DMS53 (cell line): ENCODE data around the gene NDFIP1.

Experiments
- DNase-seq: peaks from one replicate; lab custom pipeline; 2025; lab: John Stamatoyannopoulos, UW

NDFIP1 gene

DNA sequence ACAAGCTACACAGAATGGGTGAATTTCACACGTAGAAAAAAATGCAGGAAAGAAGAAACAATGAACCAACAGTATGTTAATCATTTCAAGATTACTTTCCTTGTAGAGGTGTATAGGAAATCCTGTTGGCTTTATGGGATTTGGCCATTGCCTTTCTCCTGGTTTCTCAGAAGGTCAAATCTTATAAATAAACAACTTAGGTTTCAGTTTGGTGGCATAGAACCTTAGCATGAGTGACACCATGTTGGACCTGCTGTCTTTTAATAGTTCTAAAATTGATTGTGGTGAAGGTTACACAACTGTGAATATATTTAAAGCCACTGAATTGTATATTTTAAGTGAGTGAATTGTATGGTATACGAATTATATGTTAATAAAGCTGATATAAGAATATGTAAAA is 16.7 kb upstream of the NDFIP1 start:
- DNase-seq: no peak

DNA sequence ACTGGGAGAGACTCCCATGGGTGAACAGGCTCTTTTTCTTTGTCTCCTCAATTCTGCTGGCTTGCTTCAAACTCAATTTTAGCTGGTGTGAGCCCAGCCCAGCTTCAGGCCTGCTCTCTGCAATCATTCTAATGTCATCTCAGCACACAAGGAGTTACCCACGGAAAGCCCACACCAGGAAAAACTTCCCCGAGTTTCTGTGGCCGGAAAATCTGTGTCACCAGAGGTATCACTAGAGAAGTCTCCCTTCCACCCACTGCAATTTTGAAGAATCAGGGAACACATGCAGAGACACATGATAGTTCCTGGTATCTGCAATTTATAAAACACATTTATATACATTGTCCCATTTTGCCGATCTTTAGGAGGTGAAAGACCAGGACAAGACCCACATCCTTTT is 13.5 kb upstream of the NDFIP1 start:
- no peak for DNase-seq

DNA sequence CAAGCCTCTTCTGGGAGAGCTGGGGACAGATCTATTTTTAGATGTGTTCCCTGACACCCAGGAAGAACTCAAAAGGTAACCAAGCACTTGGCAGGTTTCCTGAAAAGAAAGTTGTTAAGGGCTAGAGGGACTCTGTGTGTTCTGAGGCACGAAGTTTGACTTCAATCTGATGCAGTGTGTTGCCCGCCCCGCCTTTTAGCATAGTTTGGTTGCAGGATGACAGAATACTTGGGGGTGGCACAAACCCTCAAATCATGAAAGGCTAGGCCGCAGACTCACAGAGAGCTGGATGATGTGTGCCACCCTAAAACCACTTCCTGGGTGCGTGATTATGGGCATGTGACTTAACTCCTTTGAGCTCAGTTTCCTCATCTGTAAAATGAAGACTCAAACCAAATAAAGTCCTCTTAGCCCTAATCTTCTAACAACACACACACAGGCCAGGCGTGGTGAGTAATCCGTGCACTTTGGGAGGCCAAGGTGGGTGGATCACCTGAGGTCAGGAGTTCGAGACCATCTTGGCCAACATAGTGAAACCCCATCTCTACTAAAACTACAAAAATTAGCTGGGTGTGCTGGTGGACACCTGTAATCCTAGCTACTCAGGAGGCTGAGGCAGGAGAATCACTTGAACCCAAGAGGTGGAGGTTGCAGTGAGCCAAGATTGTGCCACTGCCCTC is 12.8 kb upstream of the NDFIP1 start:
- no peak for DNase-seq

DNA sequence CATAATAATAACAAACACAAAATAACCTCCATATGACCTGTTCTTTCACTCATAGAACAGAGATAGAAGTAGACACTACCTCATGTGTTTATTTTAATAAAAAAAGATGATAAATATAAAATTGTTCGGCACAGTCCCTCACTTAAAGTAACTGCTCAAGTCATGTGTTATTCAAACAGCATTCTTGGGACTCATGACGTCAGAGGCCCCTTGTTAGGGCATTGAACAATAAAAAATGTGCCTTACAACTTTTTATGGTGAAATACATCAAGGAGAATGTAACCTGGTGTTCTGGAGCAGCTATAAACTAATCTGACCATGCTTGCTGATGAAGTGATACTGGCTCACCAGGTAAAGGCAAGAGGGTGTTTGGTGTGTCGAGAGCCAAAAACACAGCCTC is 12.2 kb upstream of the NDFIP1 start:
- no peak for DNase-seq

DNA sequence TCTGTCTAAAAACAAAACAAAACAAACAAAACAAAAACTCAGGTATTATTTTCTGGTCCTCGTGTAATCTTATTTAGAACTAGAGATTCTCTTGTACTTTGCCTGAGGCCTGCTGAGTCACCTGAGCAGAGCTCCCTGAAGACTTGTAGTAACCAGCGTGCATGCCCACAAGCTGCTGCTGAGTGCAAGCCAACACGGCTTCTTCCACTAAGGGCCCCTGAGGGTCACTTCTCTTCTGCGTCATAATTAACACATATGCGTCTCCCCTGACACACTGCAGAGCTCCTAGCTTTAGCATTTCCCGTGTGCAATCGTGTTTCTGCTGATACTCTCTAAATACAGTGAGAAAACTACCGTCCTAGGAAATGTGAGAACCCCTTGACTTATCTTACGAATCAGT is 10.9 kb upstream of the NDFIP1 start:
- no peak for DNase-seq

DNA sequence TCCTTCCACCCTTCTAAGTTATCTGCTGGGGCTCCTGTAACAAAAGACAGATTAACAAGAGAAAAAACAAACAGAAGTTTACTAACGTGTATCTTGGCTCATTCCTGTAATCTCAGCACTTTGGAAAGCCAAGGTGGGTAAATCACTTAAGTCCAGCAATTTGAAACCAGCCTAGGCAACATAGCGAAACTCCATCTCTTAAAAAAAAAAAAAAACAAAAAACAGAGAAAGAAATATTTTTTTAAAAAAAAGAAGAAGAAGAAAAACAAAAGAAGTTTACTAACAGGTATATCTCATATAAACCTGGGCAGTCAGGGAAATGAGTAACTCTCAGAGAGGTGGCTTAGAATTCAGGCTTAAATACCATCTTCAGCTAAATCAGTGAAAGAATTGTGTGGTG is 10.3 kb upstream of the NDFIP1 start:
- no peak for DNase-seq

DNA sequence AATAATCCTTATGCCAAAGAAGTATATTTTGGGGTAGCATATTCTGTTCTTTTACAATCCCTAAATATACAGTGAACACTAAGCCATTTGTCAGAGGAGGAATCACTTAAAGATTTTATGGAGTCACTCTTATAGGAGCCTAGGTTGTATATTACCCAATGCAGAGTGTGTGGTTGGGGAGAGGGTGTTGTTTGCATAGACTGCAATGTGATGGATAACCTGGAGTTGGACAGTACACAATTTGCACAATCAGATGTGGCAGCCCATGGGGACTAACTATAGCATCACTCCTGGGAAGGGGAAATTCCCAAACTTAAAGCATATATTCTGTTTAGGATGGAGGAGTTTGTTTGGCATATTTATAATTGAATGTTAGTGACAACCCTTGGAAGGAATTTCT is 9.6 kb upstream of the NDFIP1 start:
- no peak for DNase-seq

DNA sequence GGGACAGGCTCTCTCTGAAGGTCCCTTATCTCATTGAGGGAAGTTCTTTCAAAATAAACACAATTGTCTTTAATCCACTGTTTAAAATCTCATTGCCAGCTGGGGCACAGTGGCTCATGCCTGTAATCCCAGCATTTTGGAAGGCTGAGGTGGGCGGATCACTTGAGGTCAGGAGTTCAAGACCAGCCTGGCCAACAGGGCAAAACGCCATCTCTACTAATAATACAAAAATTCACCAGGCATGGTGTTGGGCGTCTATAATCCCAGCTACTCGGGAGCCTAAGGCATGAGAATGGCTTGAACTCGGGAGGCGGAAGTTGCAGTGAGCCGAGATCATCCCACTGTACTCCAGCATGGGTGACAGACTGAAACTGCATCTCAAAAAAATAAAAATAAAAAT is 8.3 kb upstream of the NDFIP1 start:
- DNase-seq: no peak

DNA sequence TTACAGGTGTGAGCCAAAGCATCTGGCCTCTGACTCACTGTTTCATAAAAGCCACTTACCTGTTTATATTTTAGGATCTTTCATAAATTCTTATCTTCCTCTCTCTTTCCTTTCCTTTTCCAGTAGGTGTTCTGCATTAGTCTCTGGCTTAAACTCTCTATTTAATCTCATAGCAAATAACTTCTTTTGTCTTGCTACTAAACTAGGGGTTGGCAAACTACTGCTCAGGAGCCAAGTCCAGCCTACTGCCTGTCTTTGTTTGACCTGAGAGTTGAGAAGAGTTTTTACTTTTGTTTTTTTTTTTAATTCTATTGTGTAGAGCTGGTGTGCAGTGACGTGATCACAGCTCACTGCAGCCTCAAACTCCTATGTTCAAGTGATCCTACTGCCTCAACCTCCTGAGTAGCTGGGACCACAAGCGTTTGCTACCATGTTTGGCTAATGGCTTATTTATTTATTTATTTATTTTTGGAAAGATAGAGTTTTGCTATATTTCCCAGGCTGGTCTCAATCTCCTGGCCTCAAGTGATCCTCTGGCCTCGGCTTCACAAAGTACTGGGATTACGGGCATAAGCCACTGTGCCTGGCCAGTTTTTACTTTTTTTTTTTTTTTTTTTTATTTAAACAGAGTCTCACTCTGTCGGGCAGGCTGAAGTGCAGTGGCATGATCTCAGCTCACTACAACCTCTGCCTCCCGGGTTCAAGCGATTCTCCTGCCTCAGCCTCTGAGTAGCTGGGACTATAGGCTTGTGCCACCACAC is 5.4 kb upstream of the NDFIP1 start:
- DNase-seq: no peak

DNA sequence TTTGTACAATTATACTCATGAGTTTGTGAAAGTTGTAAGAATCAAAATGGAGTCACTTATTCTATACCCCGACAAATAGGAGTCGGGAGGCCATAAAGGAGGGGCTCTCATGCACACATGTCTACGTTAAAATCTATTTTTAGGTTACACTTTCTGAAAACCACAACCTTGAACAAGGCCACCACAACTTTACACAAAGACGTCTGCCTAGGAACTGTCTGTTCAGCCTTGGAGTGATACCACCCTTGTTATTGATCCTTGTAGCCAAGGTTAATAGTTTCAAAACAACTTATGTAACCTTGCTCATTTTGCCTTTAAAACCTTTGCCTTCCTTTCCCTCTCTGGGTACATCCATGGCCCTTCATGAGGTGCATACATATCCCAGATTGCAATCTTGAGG is 4.1 kb upstream of the NDFIP1 start:
- DNase-seq: no peak

DNA sequence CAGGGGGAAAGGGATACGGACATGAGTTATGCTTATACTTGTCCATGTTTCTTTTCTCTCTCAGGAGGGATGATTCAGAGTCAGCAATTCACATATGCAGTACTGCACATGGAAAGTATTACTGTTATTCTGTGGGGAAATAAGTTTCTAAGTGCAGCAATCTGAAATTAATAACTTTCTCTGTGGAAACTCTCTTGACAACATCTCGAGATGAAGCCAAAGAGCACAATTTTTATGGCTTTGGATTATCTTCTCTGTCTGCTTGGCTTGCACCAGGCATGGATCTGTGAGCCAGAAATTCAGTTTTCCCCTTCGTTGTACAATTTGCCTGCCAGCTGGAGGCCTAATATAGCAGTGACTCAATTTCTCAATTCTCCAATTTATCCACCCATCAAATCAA is 2.5 kb upstream of the NDFIP1 start:
- DNase-seq: no peak

DNA sequence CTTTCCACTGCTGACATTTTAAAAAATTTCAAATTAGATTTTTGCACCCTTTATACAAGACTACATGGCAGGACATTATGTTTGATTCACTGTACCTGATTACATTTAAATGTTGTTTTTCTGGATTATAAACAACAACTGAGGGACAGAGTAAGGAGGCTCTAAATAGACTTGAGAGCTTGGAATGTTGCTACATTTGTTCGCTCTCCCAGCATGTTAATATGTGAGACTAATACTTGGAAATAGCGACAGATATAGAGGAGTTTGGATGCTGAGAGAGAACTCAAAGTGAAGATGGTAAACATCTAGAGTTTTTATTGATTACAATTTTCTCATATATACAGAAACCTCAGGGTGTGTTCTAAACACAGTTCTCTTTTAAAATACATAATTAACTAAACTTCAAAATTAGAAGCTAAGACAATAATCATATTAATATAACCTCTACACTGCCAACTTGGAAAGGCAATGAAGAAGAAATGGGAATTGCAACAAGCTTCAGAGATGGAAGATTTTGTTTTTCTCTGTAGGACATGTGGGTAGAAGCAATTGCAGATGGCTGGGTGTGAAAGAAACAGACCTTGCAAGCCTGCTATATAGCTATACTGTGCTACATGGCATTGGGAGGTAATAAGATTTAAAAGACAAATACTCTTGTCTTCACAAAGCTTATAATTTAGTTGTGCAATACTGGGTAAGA is 1.4 kb upstream of the NDFIP1 start:
- DNase-seq: no peak

DNA sequence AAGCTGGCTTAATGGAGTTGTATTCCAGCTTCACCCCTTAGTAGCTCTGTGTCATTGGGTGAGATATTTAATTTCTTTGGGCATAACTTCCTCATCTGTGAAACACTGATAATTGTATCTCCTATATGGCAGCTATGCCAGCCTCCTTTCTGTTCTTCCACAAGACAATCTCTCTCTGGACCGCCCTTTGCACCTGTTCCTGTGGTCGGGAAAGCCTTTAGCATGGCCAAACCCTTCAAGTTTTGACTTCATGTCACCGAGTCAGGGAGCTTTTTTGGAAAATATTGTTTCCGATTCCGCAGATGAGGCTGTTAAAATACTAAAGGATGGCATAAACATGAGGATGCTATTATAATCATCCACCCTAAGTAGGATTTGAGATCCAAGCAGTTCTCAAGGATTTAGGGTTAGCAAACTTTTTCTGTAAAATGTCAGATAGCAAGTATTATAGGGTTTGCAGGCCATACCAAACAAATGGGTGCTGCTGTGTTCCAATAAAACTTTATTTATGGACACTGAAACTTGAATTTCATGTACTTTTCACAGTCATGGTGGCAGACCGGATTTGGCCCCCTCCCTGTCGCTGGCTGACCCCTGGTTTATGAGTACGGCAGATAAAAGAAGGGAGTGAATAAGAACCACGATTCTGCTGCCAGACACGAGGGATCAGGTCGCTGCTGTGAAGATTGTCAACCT is 695 bp upstream of the NDFIP1 start:
- no peak for DNase-seq

DNA sequence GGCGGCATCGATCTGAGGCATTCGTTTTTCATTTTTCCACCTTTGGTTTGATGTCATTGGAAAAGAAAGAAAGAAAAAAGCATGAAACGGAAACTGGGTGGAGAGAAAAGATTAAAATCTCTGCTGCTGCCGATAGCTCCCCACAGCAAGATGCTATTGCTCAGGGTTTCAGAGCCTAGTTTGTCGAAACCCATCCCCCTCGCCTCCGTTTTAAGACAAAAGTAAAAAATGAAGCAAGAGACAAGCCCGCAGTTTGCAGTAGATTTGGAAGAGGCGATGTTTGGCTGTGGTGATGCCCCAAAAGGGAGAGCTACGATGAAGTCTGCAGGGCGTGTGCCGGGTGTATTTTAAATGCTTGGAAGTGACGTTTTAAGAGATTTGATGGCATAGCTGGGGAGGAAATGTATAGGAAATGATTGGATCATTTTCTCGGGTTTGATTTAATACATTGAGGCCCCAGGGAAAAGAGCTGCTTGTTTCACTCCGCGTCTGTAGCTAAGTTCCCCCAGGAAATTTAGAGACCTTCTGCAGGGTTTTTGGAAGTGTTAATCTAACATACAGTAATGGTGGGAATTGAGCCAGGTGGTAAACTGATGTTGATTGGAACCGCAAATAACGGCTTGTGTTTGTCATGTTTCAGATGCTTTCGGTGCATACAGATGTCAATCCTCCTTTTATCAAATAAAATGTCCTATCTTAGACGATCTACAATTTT is 909 bp downstream of the NDFIP1 start:
- peak; percentile 56 for DNase-seq

DNA sequence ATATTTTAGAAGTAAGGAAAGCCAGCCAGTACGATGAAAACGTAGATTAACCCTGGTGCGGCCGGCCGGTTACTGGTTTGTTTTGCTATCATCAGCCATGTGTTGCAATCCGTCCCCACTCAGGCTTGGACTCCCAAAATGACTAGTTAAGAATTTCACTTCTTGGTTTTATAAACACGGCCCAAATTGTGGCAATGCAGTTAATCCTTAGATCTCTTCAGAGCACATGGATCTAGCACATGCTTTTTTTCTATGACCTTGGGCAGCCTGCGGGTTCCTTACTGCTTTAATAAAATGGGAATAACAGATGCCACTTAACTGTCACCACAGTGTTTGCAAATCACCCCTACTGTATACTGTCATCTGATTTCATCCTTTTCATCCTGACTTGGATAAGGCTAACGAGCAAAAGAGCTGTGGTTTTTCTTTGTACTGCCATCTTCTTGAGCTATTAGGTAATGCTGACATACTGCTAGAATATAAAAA is 1.5 kb downstream of the NDFIP1 start:
- DNase-seq: peak; percentile 19

DNA sequence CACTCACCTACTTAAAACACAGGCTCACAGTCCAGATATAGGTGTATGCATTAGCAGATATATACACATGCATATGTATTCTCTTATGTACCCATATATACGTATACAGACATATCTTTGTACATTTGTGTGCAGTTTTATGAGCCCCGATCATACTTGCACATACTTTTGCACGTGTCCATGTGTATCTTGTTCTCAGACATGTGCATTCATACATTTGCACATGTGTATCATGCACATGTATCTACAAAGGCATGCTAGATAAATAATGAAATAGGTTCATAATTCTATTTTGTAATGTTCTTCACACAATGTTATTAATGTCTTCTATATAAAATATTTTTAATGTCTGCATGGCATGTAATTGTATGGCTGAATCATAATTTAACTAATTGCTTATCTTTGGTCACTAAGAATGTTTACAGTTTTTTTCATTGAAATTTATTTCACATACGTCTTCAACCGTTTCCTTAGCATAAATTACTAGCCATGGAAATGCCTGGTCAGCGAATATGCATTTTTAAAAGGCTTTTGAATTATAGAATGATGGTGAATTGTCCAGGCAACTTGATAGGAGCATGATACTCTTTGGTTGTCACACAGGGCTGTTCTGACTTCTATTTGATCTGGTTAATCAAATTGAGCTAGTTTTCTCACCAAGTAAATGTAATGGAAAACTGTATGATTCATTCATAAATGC is 2.6 kb downstream of the NDFIP1 start:
- DNase-seq: no peak

DNA sequence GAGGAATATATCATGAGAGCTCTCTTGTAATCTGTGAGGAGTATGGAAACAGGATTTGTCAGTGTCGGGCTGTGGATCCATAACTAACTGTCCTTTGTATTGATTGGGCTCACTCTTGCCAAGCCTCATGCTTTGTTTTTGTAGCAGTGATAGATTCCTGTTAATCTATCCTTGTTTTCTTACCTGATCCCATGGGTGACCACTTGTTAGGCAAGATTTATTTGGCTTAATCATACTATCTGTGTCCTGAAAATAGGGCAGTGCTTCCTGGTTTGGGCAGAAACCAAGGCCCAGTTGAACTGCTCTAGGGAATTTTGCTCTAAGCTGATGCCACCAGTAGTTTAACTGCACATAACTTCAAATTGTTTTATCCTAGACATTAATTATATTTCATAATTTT is 6.1 kb downstream of the NDFIP1 start:
- DNase-seq: peak; percentile 9

DNA sequence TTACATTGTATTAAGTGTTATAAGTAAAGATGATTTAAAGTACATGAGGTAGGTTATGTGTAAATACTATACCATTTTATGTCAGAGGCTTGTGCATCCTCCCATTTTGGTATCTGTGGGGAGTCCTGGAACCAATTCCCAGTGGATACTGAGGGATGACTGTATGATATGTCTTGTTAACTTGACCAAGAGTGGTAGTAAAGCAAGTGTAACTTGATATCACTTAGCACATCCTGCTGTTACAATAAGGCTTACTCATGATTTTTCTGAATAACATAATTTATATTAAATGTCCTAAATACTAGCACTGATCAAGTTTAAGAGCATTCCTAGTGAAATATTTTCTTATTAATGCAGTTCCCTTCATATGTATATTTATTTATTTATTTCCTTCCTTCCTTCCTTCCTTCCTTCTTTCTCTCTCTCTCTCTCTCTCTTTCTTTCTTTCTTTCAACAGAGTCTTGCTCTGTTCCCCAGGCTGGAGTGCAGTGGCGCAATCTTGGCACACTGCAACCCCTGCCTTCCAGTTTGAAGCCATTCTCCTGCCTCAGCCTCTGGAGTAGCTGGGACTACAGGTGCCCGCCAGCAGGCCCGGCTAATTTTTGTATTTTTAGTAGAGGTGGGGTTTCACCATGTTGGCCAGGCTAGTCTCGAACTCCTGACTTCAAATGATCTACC is 7.5 kb downstream of the NDFIP1 start:
- DNase-seq: peak; percentile 20

DNA sequence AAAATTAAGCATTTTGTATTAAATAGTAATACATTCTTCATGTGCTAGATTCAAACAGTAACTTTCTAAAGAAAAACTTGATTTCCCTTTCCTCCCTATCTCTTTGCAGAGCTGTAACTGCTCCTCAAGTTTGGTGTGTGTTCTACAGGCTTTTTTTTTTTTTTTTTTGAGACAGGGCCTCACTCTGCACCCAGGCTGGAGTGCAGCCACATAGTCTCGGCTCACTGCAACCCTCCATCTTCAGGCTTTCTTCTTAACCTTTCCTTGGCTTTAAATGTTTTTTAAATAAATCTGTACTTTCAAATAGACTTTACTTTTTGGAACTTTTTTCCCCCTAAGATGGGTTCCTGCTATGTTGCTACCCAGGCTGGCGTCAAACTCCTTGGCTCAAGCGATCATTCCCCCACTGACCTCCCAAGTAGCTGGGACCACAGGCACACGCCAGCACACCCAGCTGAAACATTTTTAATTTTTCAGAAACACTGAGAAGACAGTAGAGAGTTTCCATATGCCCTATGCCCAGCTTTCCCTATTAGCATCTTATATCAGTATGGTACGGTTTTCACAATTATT is 9.1 kb downstream of the NDFIP1 start:
- DNase-seq: no peak

DNA sequence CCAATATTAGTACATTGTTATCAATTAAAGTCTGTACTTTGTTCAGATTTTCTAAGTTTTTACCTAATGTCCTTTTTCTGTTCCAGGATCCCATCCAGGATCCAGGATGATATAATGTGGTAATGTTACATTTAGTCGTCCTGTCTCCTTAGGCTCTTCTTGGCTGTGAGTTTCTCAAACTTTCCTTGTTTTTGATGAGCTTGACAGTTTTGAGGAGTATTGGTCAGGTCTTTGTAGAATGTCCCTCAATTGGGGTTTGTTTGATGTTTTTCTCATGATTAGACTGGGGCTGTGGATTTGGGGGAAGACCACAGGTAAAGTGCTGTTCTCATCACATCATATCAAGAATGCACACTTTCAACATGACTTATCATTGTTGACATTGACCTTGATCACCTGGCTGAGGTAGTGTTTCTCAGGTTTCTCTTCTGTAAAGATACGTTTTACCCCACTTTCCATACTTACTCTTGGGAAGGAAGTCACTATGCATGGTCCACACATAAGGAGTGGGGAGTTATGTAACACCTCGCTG is 9.6 kb downstream of the NDFIP1 start:
- no peak for DNase-seq
